Measurements from ENCODE around the gene APOC1.
A peak's percentile ranks its signal among the peaks of the same experiment; 100 is the strongest.
"Not testable (repeated sequence)": the region's sequence is repeated elsewhere in the genome, so short reads cannot be mapped to it uniquely, and the experiment has no call there.

The APOC1 gene

GRCh38 chr19:44914433-44915206, at the start of gene APOC1:
APOC1 (plus strand) TSS chr19:44914608; CDS start chr19:44914892, 284 bp downstream.
- DNase-seq: peak; percentile 84

GRCh38 chr19:44865196-44865767, 49.1 kb upstream of the APOC1 start:
- DNase-seq: no peak

- no peak for DNase-seq
These were observed 47.7 kb upstream of the APOC1 start for GRCh38 chr19:44866664-44867063.

- DNase-seq: no peak
These were observed 46.8 kb upstream of the APOC1 start for GRCh38 chr19:44867578-44867977.

GRCh38 chr19:44869733-44870470, 44.5 kb upstream of the APOC1 start:
- peak; percentile 75 for DNase-seq

- no peak for DNase-seq
These were observed 42.6 kb upstream of the APOC1 start for GRCh38 chr19:44871809-44872208.

GRCh38 chr19:44872661-44873060, 41.7 kb upstream of the APOC1 start:
- no peak for DNase-seq

- DNase-seq: no peak
These were observed 40.1 kb upstream of the APOC1 start for GRCh38 chr19:44874317-44874716.

GRCh38 chr19:44875666-44876451, 38.5 kb upstream of the APOC1 start:
- peak; percentile 27 for DNase-seq

GRCh38 chr19:44876930-44877535, 37.4 kb upstream of the APOC1 start:
- no peak for DNase-seq

- DNase-seq: no peak
These were observed 36.1 kb upstream of the APOC1 start for GRCh38 chr19:44878120-44878865.

- no peak for DNase-seq
These were observed 34.9 kb upstream of the APOC1 start for GRCh38 chr19:44879309-44880065.

- no peak for DNase-seq
These were observed 32.3 kb upstream of the APOC1 start for GRCh38 chr19:44882063-44882462.

GRCh38 chr19:44882619-44883397, 31.6 kb upstream of the APOC1 start:
- not testable (repeated sequence) for DNase-seq

- DNase-seq: peak; percentile 28
These were observed 30.5 kb upstream of the APOC1 start for GRCh38 chr19:44883922-44884321.

- no peak for DNase-seq
These were observed 29.8 kb upstream of the APOC1 start for GRCh38 chr19:44884566-44884965.

- no peak for DNase-seq
These were observed 28.3 kb upstream of the APOC1 start for GRCh38 chr19:44886141-44886540.

GRCh38 chr19:44887648-44888047, 26.8 kb upstream of the APOC1 start:
- no peak for DNase-seq

- DNase-seq: not testable (repeated sequence)
These were observed 26.1 kb upstream of the APOC1 start for GRCh38 chr19:44888335-44888734.

- no peak for DNase-seq
These were observed 24.5 kb upstream of the APOC1 start for GRCh38 chr19:44889830-44890365.

Data from fibroblast of upper back skin (primary cell).